Measurements from ENCODE around the gene ADM2. TPM values are rescaled to one million over a fixed set of nuclear protein-coding genes. Genes with fewer than 3 reads are reported as not detected.

The ADM2 gene
- total RNA-seq, 1 experiment from 2014 or later: 11.9 TPM

GRCh38 chr22:50485221-50486131 lies 4.1 kb downstream of the ADM2 start:
- Histone ChIP-seq H3K79me2 (ENCODE audit: insufficient read depth, low read length) (no peaks in the 10 kb centered on the region), H3K4ac (ENCODE audit: low read depth, low read length) (no peak overlapping the region), H4K5ac (ENCODE audit: insufficient read length, low read depth, low read length) (no peak overlapping the region), H3K18ac (ENCODE audit: insufficient read length, low read depth, low read length) (no peak overlapping the region), H3K56ac (ENCODE audit: insufficient read length, low read depth, low read length) (no peak overlapping the region), H2BK15ac (ENCODE audit: low read depth, low read length) (no peak overlapping the region), H3K23me2 (ENCODE audit: insufficient read length, low read depth, low read length, poor library complexity, severe bottlenecking) (peaks cover 5% of the 10 kb centered on the region), H3K27ac (ENCODE audit: insufficient read length, low read depth, low read length) (no peak overlapping the region), H3T11ph (ENCODE audit: low read length) (no peak overlapping the region), H3K9ac (ENCODE audit: extremely low read depth, insufficient read length, low read length) (no peak overlapping the region), H3K27me3 (ENCODE audit: insufficient read depth, low read length) (peaks cover under 1% of the 10 kb centered on the region; the same call in 1 of the 2 replicates), H3K79me1 (ENCODE audit: insufficient read depth, low read depth, low read length, poor library complexity, severe bottlenecking) (no peaks in the 10 kb centered on the region), H2BK12ac (ENCODE audit: insufficient read length, low read depth, low read length) (no peak overlapping the region), H3K4me2 (ENCODE audit: insufficient read depth, insufficient read length, low read length) (no peak overlapping the region), H3K9me3 (ENCODE audit: control insufficient read depth, low read depth, low read length) (no peaks in the 10 kb centered on the region), H4K91ac (ENCODE audit: insufficient read length, low read depth, low read length) (no peak overlapping the region), H2AK5ac (ENCODE audit: insufficient read length, low read length) (no peak overlapping the region), H3K14ac (ENCODE audit: insufficient read depth, low read length) (no peak overlapping the region), H2BK5ac (ENCODE audit: insufficient read length, low read length) (no peak overlapping the region), H2BK120ac (ENCODE audit: low read depth, low read length, poor library complexity, severe bottlenecking) (no peak overlapping the region), H4K8ac (replicated peaks; ENCODE audit: insufficient read length, low read depth, low read length) (no peak overlapping the region), H2BK20ac (ENCODE audit: low read depth, low read length, poor library complexity, severe bottlenecking) (no peak overlapping the region), H4K20me1 (ENCODE audit: control insufficient read depth, insufficient read depth, insufficient read length) (no peaks in the 10 kb centered on the region), H3K4me1 (ENCODE audit: insufficient read depth, low read length) (no peaks in the 10 kb centered on the region), H2AFZ (ENCODE audit: low read length) (no peak overlapping the region), H3K23ac (ENCODE audit: insufficient read length, low read depth, low read length) (no peak overlapping the region)
- H3K4me3 Mint-ChIP-seq: no peak overlapping the region
- H3K4me1 Mint-ChIP-seq: peaks cover 3 to 6% of the 10 kb centered on the region in 2 experiments; a peak in 2 of 4 replicates
- H3K27ac Mint-ChIP-seq: peak overlapping the region in 1 of 3 experiments; percentile 51; a peak in 2 of 7 replicates
- H3K27me3 Mint-ChIP-seq (ENCODE audit: low read depth): peaks cover 9% of the 10 kb centered on the region
- TF ChIP-seq CTCF (conservative IDR thresholded peaks at IDR 0.05): no peak
- peaks cover 0 to 2% (median 0%) of the 10 kb centered on the region in 3 experiments; a peak in 1 of 7 replicates for H3K36me3 Mint-ChIP-seq (ENCODE audit: insufficient read depth in 1 of 3, low read depth in 3 of 3)
- H3K9me3 Mint-ChIP-seq: no peaks in the 10 kb centered on the region
- no peak for DNase-seq
- WGBS (ENCODE audit: extremely low coverage, insufficient read length, low lambda C conversion rate): no CpG with 5 or more reads among the region's 29 CpGs
